Neural cell (in vitro differentiated cells): ENCODE data around the gene CCNQ. TPM values are rescaled to one million over a fixed set of nuclear protein-coding genes. Genes with fewer than 3 reads are reported as not detected.

Experiments used
- H2AFZ ChIP-seq: fragments of 200-600, 300-800 bp; sonication (generic), shearing (Covaris generic); 2 replicates; pipeline ENCODE4 v1.6.0; 2014; ENCODE audit warnings: low read depth, mild to moderate bottlenecking, antibody characterized with exemption, low read length, moderate library complexity
- H3F3A ChIP-seq: fragments of 200-600 bp; shearing (Covaris generic); 2 replicates; pipeline ENCODE4 v1.6.1; 2016; ENCODE audit warnings: mild to moderate bottlenecking, moderate library complexity, mixed read lengths, antibody characterized with exemption, low read length; ENCODE audit not compliant: insufficient read depth, poor library complexity, severe bottlenecking
- H3K27ac ChIP-seq: fragments of 200-600, 300-800 bp; sonication (generic), shearing (Covaris generic); 2 replicates; pipeline ENCODE4 v1.5.1; 2014; ENCODE audit warnings: mild to moderate bottlenecking, low read length, moderate library complexity
- H3K27me3 ChIP-seq: fragments of 300-800, 200-600 bp; sonication (generic), shearing (Covaris generic); 2 replicates; pipeline ENCODE4 v1.6.0; 2014; ENCODE audit warnings: mild to moderate bottlenecking, low read depth, low read length, moderate library complexity; ENCODE audit not compliant: insufficient read depth
- H3K36me3 ChIP-seq: fragments of 300-800, 200-600 bp; sonication (generic), shearing (Covaris generic); 2 replicates; pipeline ENCODE4 v1.5.1; 2014; ENCODE audit warnings: mild to moderate bottlenecking, antibody characterized with exemption, low read length, moderate library complexity; ENCODE audit not compliant: insufficient read depth
- H3K4me2 ChIP-seq: fragments of 300-800, 200-600 bp; sonication (generic), shearing (Covaris generic); 2 replicates; pipeline ENCODE4 v1.6.0; 2014; ENCODE audit warnings: mild to moderate bottlenecking, low read length
- H3K4me3 ChIP-seq: fragments of 300-800, 200-600 bp; sonication (generic), shearing (Covaris generic); 2 replicates; pipeline ENCODE4 v1.5.1; 2014; ENCODE audit warnings: mild to moderate bottlenecking, low read length, moderate library complexity
- H3K79me2 ChIP-seq: fragments of 200-600 bp; shearing (Covaris generic); replicated peaks from 2 replicates; pipeline ENCODE4 v1.6.0; 2014; ENCODE audit warnings: mild to moderate bottlenecking, low read length, moderate library complexity; ENCODE audit not compliant: insufficient read depth
- H3K9ac ChIP-seq: fragments of 300-800, 200-600 bp; sonication (generic), shearing (Covaris generic); 2 replicates; pipeline ENCODE4 v1.6.1; 2016; ENCODE audit warnings: mild to moderate bottlenecking, low read length, mixed read lengths
- H3K9me2 ChIP-seq: fragments of 200-600 bp; shearing (Covaris generic); 2 replicates; pipeline ENCODE4 v1.6.1; 2016; ENCODE audit warnings: mild to moderate bottlenecking, low read length, mixed read lengths; ENCODE audit not compliant: insufficient read depth
- H3K9me3 ChIP-seq: fragments of 200-600, 300-800 bp; sonication (generic), shearing (Covaris generic); 2 replicates; pipeline ENCODE4 v1.6.1; 2016; ENCODE audit warnings: mild to moderate bottlenecking, mixed run types, low read length, moderate library complexity, mixed read lengths
- H4K20me1 ChIP-seq: fragments of 200-600 bp; shearing (Covaris generic); 2 replicates; pipeline ENCODE4 v1.6.1; 2016; ENCODE audit warnings: mild to moderate bottlenecking, mixed run types; ENCODE audit not compliant: insufficient read depth
- CTCF ChIP-seq: fragments of 450-650 bp; IDR thresholded peaks from 2 replicates; pipeline ENCODE4 v1.5.1; 2014; ENCODE audit warnings: antibody characterized with exemption, mild to moderate bottlenecking, moderate library complexity; ENCODE audit not compliant: poor library complexity, severe bottlenecking
- EP300 ChIP-seq: fragments of 450-650 bp; conservative IDR thresholded peaks from 2 replicates; pipeline ENCODE4 v1.6.1; 2014; ENCODE audit warnings: antibody characterized with exemption, mild to moderate bottlenecking, moderate library complexity; ENCODE audit not compliant: poor library complexity, severe bottlenecking
- EZH2 ChIP-seq: fragments of 200-600, 300-800 bp; shearing (Covaris generic), sonication (generic); IDR thresholded peaks from 2 replicates; pipeline ENCODE4 v1.6.1; 2014; ENCODE audit warnings: antibody characterized with exemption, low read length, borderline replicate concordance, mild to moderate bottlenecking; ENCODE audit not compliant: insufficient read depth, poor library complexity, severe bottlenecking
- MXI1 ChIP-seq: fragments of 450-650 bp; conservative IDR thresholded peaks from 2 replicates; pipeline ENCODE4 v1.6.1; 2014; ENCODE audit warnings: antibody characterized with exemption, mild to moderate bottlenecking; ENCODE audit not compliant: poor library complexity, severe bottlenecking
- POLR2AphosphoS5 ChIP-seq: IDR thresholded peaks from 2 replicates; pipeline ENCODE4 v1.6.1; 2012
- RAD21 ChIP-seq: fragments of 450-650 bp; conservative IDR thresholded peaks from 2 replicates; pipeline ENCODE4 v1.6.1; 2014; ENCODE audit warnings: antibody characterized with exemption, mild to moderate bottlenecking, moderate library complexity
- SMC3 ChIP-seq: fragments of 450-650 bp; conservative IDR thresholded peaks from 2 replicates; pipeline ENCODE4 v1.6.1; 2014; ENCODE audit warnings: antibody characterized with exemption, mild to moderate bottlenecking, moderate library complexity; ENCODE audit not compliant: poor library complexity
- TAF1 ChIP-seq: IDR thresholded peaks from 2 replicates; pipeline ENCODE4 v1.6.1; 2012; ENCODE audit warnings: low read depth
- polyA plus RNA-seq: library from polyadenylated mRNA; depleted of rRNA; stranded (reverse); fragments of >200 nt; gene quantifications from 2 replicates; pipeline ENCODE4 v1.2.3, GENCODE V29; 2014
- TF ChIP-seq, protein P1 (sequence below): IDR thresholded peaks from 2 replicates; pipeline ENCODE4 v1.6.1; 2012; ENCODE audit warnings: borderline replicate concordance

CCNQ gene
- polyA plus RNA-seq, 1 donor from 2014 or later: 61.2 TPM

- no peaks in the 10 kb centered on the region for H3K79me2 ChIP-seq
- H3K9ac ChIP-seq: no peak overlapping the region
- no peaks in the 10 kb centered on the region for H3K27me3 ChIP-seq
- H3K27ac ChIP-seq: no peak overlapping the region
- no peaks in the 10 kb centered on the region for H3F3A ChIP-seq
- no peaks in the 10 kb centered on the region for H3K36me3 ChIP-seq
- no peaks in the 10 kb centered on the region for H3K9me2 ChIP-seq
- no peak overlapping the region for H3K4me2 ChIP-seq
- H3K9me3 ChIP-seq: no peaks in the 10 kb centered on the region
- H3K4me3 ChIP-seq: no peak overlapping the region
- H2AFZ ChIP-seq: no peak overlapping the region
- TF ChIP-seq CTCF: no peak
- no peak for TF ChIP-seq EP300
- no peak for TF ChIP-seq EZH2
- TF ChIP-seq RAD21: no peak
- no peak for TF ChIP-seq SMC3
- H4K20me1 ChIP-seq: no peaks in the 10 kb centered on the region
Observed at GRCh38 chrX:153562546-153562945, 36.4 kb downstream of the CCNQ start.

- Histone ChIP-seq H2AFZ (no peak overlapping the region), H3F3A (no peaks in the 10 kb centered on the region), H3K79me2 (no peaks in the 10 kb centered on the region), H3K4me3 (no peak overlapping the region), H3K9ac (no peak overlapping the region), H3K9me2 (no peaks in the 10 kb centered on the region), H3K27ac (no peak overlapping the region), H3K4me2 (no peak overlapping the region), H3K36me3 (no peaks in the 10 kb centered on the region), H4K20me1 (no peaks in the 10 kb centered on the region), H3K27me3 (no peaks in the 10 kb centered on the region), H3K9me3 (no peaks in the 10 kb centered on the region)
- TF ChIP-seq CTCF: no peak
- TF ChIP-seq RAD21: no peak
- TF ChIP-seq POLR2AphosphoS5: no peak
- TF ChIP-seq SMC3: no peak
- no peak for TF ChIP-seq MXI1
- TF ChIP-seq TAF1: no peak
- no peak for TF ChIP-seq EZH2
- TF ChIP-seq, protein P1, sequence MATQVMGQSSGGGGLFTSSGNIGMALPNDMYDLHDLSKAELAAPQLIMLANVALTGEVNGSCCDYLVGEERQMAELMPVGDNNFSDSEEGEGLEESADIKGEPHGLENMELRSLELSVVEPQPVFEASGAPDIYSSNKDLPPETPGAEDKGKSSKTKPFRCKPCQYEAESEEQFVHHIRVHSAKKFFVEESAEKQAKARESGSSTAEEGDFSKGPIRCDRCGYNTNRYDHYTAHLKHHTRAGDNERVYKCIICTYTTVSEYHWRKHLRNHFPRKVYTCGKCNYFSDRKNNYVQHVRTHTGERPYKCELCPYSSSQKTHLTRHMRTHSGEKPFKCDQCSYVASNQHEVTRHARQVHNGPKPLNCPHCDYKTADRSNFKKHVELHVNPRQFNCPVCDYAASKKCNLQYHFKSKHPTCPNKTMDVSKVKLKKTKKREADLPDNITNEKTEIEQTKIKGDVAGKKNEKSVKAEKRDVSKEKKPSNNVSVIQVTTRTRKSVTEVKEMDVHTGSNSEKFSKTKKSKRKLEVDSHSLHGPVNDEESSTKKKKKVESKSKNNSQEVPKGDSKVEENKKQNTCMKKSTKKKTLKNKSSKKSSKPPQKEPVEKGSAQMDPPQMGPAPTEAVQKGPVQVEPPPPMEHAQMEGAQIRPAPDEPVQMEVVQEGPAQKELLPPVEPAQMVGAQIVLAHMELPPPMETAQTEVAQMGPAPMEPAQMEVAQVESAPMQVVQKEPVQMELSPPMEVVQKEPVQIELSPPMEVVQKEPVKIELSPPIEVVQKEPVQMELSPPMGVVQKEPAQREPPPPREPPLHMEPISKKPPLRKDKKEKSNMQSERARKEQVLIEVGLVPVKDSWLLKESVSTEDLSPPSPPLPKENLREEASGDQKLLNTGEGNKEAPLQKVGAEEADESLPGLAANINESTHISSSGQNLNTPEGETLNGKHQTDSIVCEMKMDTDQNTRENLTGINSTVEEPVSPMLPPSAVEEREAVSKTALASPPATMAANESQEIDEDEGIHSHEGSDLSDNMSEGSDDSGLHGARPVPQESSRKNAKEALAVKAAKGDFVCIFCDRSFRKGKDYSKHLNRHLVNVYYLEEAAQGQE: no peak
- TF ChIP-seq EP300: no peak
Observed at GRCh38 chrX:153561337-153561736, 37.6 kb downstream of the CCNQ start.
